ENCODE measurements around the gene AGRP. TPM values are rescaled to one million over a fixed set of nuclear protein-coding genes. Genes with fewer than 3 reads are reported as not detected.
A peak's percentile ranks its signal among the peaks of the same experiment; 100 is the strongest.

The AGRP gene
- total RNA-seq, 1 donor from 2014 or later = not detected

GRCh38 chr16:67481561-67482232 is 1.6 kb downstream of the AGRP start:
- DNase-seq (ENCODE audit: low read depth, low spot score) = no peak
- no peaks in the 10 kb centered on the region for H3K36me3 Mint-ChIP-seq (ENCODE audit: low read depth)
- peaks cover 19% of the 10 kb centered on the region for H3K4me1 Mint-ChIP-seq
- no peaks in the 10 kb centered on the region for H3K9me3 Mint-ChIP-seq
- TF ChIP-seq CTCF (conservative IDR thresholded peaks at IDR 0.05) = no peak
- peak overlapping the region; percentile 100 for H3K4me3 Mint-ChIP-seq
- no peaks in the 10 kb centered on the region for H3K27me3 Mint-ChIP-seq (ENCODE audit: low read depth)
- H3K27ac Mint-ChIP-seq (ENCODE audit: unreplicated experiment) = peak overlapping the region; percentile 100

GRCh38 chr16:67480833-67481560 is 2.4 kb downstream of the AGRP start, which contains the start of gene ATP6V0D1:
Gene ATP6V0D1 (minus strand): TSS chr16:67481157. CDS start chr16:67481086, 71 bp downstream.
- peak; percentile 98 for DNase-seq (ENCODE audit: low read depth, low spot score)
- Mint-ChIP-seq H3K27me3 (ENCODE audit: low read depth) (no peaks in the 10 kb centered on the region), H3K9me3 (no peaks in the 10 kb centered on the region), H3K27ac (ENCODE audit: unreplicated experiment) (peak within 1 kb of the TSS; percentile 100), H3K36me3 (ENCODE audit: low read depth) (no peaks in the 10 kb centered on the region), H3K4me1 (peaks cover 19% of the 10 kb centered on the region), H3K4me3 (peak within 1 kb of the TSS; percentile 100)
- peak; percentile 88 for TF ChIP-seq CTCF (conservative IDR thresholded peaks at IDR 0.05)

- peak overlapping the region; percentile 75 for H3K4me3 Mint-ChIP-seq
- DNase-seq (ENCODE audit: low read depth, low spot score) = no peak
- no peaks in the 10 kb centered on the region for H3K27me3 Mint-ChIP-seq (ENCODE audit: low read depth)
- no peak overlapping the region for H3K27ac Mint-ChIP-seq (ENCODE audit: unreplicated experiment)
- H3K36me3 Mint-ChIP-seq (ENCODE audit: low read depth) = no peaks in the 10 kb centered on the region
- TF ChIP-seq CTCF (conservative IDR thresholded peaks at IDR 0.05) = no peak
- H3K9me3 Mint-ChIP-seq = no peaks in the 10 kb centered on the region
- H3K4me1 Mint-ChIP-seq = peaks cover 19% of the 10 kb centered on the region
Observed at GRCh38 chr16:67477960-67478554, 5.3 kb downstream of the AGRP start.

- Mint-ChIP-seq H3K4me3 (no peak overlapping the region), H3K27me3 (ENCODE audit: low read depth) (no peaks in the 10 kb centered on the region), H3K36me3 (ENCODE audit: low read depth) (no peaks in the 10 kb centered on the region), H3K27ac (ENCODE audit: unreplicated experiment) (no peak overlapping the region), H3K4me1 (peaks cover 4% of the 10 kb centered on the region), H3K9me3 (no peaks in the 10 kb centered on the region)
- no peak for DNase-seq (ENCODE audit: low read depth, low spot score)
- TF ChIP-seq CTCF (conservative IDR thresholded peaks at IDR 0.05) = no peak
Observed at GRCh38 chr16:67474551-67475455, 8.5 kb downstream of the AGRP start.
